Central memory CD8-positive, alpha-beta T cell (primary cell): Measurements from ENCODE around the gene NRN1.
"Not testable (repeated sequence)": the region's sequence is repeated elsewhere in the genome, so short reads cannot be mapped to it uniquely, and the experiment has no call there.

Source experiments
- ATAC-seq: fragments of 150-1000 bp; cut with Tn5 transposase; replicated peaks from 2 replicates; pipeline ENCODE4 v1.10.0; 2022; ENCODE audit warnings: mild to moderate bottlenecking, moderate FRiP score, moderate number of reproducible peaks; ENCODE audit not compliant: poor library complexity, severe bottlenecking; ENCODE audit errors: extremely low read depth
- DNase-seq, 2 donors: peaks; one replicate each; pipeline ENCODE4 v3.0.0; 2021; ENCODE audit warnings: low spot score in 2 of 2
- H3K27ac Mint-ChIP-seq: one replicate; pipeline ENCODE4 v1.8.0; 2022; ENCODE audit warnings: low read depth, mild to moderate bottlenecking, moderate library complexity, mixed read lengths
- H3K27me3 Mint-ChIP-seq: one replicate; pipeline ENCODE4 v1.8.0; 2022; ENCODE audit warnings: mixed read lengths
- H3K36me3 Mint-ChIP-seq: one replicate; pipeline ENCODE4 v1.8.0; 2022; ENCODE audit warnings: mild to moderate bottlenecking, moderate library complexity, mixed read lengths; ENCODE audit not compliant: insufficient read depth
- H3K4me1 Mint-ChIP-seq: one replicate; pipeline ENCODE4 v1.8.0; 2022; ENCODE audit warnings: mixed read lengths
- H3K4me3 Mint-ChIP-seq: one replicate; pipeline ENCODE4 v1.8.0; 2022; ENCODE audit warnings: mild to moderate bottlenecking, moderate library complexity, mixed read lengths
- H3K9me3 Mint-ChIP-seq: one replicate; pipeline ENCODE4 v1.8.0; 2022; ENCODE audit warnings: mixed read lengths

The NRN1 gene

GRCh38 chr6:6006428-6007365 lies at the start of gene NRN1:
NRN1 (minus strand) TSS chr6:6006925; CDS start chr6:6006749, 176 bp downstream.
- ATAC-seq = no peak
- Mint-ChIP-seq H3K27me3 (peaks cover 81% of the 10 kb centered on the region), H3K4me3 (peak within 1 kb of the TSS; percentile 69), H3K4me1 (peaks cover 56% of the 10 kb centered on the region), H3K27ac (peak within 1 kb of the TSS; percentile 91), H3K36me3 (peaks cover 52% of the 10 kb centered on the region), H3K9me3 (peaks cover 18% of the 10 kb centered on the region)
- DNase-seq = no peak

DNA sequence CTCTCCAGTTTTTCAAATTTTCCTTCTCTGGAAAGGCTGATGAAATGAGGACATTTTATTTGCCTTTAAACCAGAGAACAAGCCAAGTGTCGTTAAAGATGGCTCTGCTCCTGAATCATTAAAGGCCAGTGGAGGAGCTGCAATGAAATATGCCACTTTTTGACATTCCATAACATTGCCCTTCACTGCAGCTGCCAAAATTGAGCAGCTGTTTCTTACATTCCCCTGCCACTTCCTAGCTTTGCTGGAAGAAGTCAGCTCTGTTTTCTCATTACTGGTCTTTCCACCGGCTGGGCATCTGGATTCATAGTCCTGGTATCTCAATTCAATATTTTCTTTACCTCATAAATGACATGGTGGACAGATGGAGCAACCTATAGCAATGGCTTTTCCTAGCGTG lies 45.5 kb upstream of the NRN1 start:
- Mint-ChIP-seq H3K36me3 (no peaks in the 10 kb centered on the region), H3K4me1 (no peaks in the 10 kb centered on the region), H3K27ac (no peak overlapping the region), H3K4me3 (no peak overlapping the region), H3K9me3 (no peaks in the 10 kb centered on the region), H3K27me3 (peaks cover 82% of the 10 kb centered on the region)
- DNase-seq (no peak), ATAC-seq (no peak)

DNA sequence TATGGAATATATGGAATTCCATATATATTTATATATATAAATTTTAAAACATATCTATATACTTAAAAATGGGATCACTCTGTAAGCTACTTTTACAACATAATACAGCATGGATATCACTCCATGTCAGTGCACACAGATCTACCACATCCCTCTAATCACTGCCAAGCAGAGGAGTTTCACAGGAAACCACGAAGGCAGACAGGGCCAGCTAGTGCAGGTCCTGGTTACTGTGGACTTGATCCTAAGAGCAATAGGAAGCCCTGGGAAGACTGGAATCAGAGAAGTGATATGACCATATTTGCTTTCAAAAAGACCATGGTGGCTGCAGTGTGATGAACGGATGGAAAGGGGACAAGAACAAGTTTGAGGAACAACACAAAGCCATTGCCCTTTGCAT lies 40.0 kb upstream of the NRN1 start:
- ATAC-seq = no peak
- H3K27me3 Mint-ChIP-seq = peaks cover 57% of the 10 kb centered on the region

GRCh38 chr6:6039946-6040509 lies 33.3 kb upstream of the NRN1 start:
- Mint-ChIP-seq H3K36me3 (no peaks in the 10 kb centered on the region), H3K4me1 (peaks cover 5% of the 10 kb centered on the region), H3K27ac (no peak overlapping the region), H3K4me3 (no peak overlapping the region), H3K9me3 (no peaks in the 10 kb centered on the region), H3K27me3 (peaks cover 48% of the 10 kb centered on the region)
- ATAC-seq (no peak), DNase-seq (no peak)

More for the DNA sequence above, 40.0 kb upstream of the NRN1 start:
- peaks cover 1% of the 10 kb centered on the region for H3K36me3 Mint-ChIP-seq
- H3K4me1 Mint-ChIP-seq = no peaks in the 10 kb centered on the region
- no peak overlapping the region for H3K27ac Mint-ChIP-seq
- no peak for DNase-seq
- no peaks in the 10 kb centered on the region for H3K9me3 Mint-ChIP-seq
- H3K4me3 Mint-ChIP-seq = no peak overlapping the region

GRCh38 chr6:6037179-6037578 lies 30.5 kb upstream of the NRN1 start:
- DNase-seq (no peak), ATAC-seq (no peak)
- Mint-ChIP-seq H3K9me3 (no peaks in the 10 kb centered on the region), H3K27ac (no peak overlapping the region), H3K4me1 (peaks cover 5% of the 10 kb centered on the region), H3K36me3 (no peaks in the 10 kb centered on the region), H3K27me3 (peaks cover 34% of the 10 kb centered on the region), H3K4me3 (no peak overlapping the region)

GRCh38 chr6:6033858-6034257 lies 27.1 kb upstream of the NRN1 start:
- H3K27me3 Mint-ChIP-seq = peaks cover 45% of the 10 kb centered on the region
- no peak overlapping the region for H3K4me3 Mint-ChIP-seq
- DNase-seq (no peak), ATAC-seq (no peak)
- H3K27ac Mint-ChIP-seq = no peak overlapping the region
- H3K9me3 Mint-ChIP-seq = no peaks in the 10 kb centered on the region
- H3K4me1 Mint-ChIP-seq = no peaks in the 10 kb centered on the region
- no peaks in the 10 kb centered on the region for H3K36me3 Mint-ChIP-seq

DNA sequence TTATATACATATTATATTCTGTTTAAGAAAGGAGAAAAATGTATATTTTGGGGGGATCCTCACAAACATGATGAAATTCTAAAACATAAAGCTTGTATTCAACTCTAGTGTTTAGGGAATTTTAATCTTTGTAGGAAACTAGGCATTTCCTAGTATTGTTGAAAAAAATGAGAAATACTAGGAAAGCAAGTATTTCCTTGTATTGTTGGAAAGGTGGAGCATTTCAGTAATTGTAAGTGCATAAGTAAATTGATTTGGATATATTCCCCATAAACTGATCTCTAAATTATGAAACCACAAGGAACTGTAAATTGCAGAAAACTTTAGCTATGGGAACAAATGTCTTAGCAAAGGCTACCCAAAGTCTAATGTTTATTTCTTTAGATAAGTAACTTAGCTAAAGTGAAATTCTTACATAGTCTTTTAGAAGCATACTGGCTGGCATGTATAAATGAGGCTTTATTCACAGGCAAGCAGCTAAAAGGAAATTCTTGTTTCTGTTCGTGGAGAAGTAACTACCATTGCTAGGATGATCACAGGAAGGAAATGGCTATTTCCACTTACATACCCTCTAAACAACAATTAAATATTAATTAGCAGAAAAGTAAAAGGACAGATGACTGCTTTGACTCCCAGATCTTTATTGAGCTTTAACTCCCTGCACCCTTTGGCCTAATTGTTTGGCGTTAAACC lies 19.9 kb upstream of the NRN1 start:
- no peaks in the 10 kb centered on the region for H3K9me3 Mint-ChIP-seq
- no peaks in the 10 kb centered on the region for H3K4me1 Mint-ChIP-seq
- H3K27me3 Mint-ChIP-seq = peaks cover 99% of the 10 kb centered on the region
- no peaks in the 10 kb centered on the region for H3K36me3 Mint-ChIP-seq
- no peak overlapping the region for H3K4me3 Mint-ChIP-seq
- DNase-seq (no peak), ATAC-seq (no peak)
- H3K27ac Mint-ChIP-seq = no peak overlapping the region

DNA sequence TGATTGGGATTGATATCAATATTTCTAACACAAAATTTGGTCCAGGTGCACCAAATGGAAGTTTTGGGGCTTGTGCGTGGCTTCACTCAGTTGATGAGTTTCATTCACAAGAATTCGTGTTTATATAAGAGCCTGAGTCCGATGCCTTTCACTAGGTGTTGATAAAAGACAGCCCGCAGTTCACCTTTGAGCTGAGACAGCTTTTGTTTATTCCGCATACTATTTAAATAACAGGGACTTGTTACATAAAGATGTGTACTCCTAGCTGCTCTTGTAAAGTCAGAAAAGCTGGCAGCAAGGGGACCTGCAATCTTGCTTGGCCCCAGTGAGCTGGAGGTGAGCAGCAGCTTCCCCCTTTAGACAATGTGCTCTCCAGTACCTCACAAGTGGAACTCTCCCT lies 19.0 kb upstream of the NRN1 start:
- Mint-ChIP-seq H3K27ac (no peak overlapping the region), H3K9me3 (no peaks in the 10 kb centered on the region), H3K27me3 (peaks cover 99% of the 10 kb centered on the region), H3K4me3 (no peak overlapping the region), H3K4me1 (no peaks in the 10 kb centered on the region), H3K36me3 (no peaks in the 10 kb centered on the region)
- DNase-seq = no peak
- ATAC-seq = no peak

DNA sequence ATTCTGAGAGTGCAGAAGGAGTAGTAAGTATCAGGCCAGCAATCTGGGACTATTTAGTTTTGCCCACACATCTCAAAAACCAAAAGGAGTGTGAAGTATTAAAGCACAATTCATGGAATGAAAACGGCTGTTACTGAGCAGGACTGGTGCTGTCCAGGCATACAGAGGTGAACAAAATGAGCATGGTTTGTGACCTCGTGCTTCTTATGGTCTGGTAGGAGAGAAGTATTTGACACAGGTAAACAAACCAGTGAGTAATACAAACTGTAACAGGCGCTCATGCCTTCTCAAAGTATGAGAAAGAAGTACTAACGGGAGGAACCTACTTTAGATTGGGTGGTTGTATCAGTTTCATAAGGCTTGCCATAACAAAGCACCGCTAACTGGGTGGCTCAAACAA lies 17.5 kb upstream of the NRN1 start:
- H3K36me3 Mint-ChIP-seq = no peaks in the 10 kb centered on the region

GRCh38 chr6:6022841-6023240 lies 16.1 kb upstream of the NRN1 start:
- not testable (repeated sequence) for H3K9me3 Mint-ChIP-seq, ATAC-seq, H3K27ac Mint-ChIP-seq, H3K4me3 Mint-ChIP-seq, H3K36me3 Mint-ChIP-seq, DNase-seq, H3K4me1 Mint-ChIP-seq
- H3K27me3 Mint-ChIP-seq = peaks cover 99% of the 10 kb centered on the region

More for the DNA sequence above, 17.5 kb upstream of the NRN1 start:
- no peak overlapping the region for H3K4me3 Mint-ChIP-seq
- H3K27me3 Mint-ChIP-seq = peaks cover 99% of the 10 kb centered on the region
- DNase-seq (no peak), ATAC-seq (no peak)
- no peaks in the 10 kb centered on the region for H3K4me1 Mint-ChIP-seq
- no peak overlapping the region for H3K27ac Mint-ChIP-seq
- no peaks in the 10 kb centered on the region for H3K9me3 Mint-ChIP-seq

DNA sequence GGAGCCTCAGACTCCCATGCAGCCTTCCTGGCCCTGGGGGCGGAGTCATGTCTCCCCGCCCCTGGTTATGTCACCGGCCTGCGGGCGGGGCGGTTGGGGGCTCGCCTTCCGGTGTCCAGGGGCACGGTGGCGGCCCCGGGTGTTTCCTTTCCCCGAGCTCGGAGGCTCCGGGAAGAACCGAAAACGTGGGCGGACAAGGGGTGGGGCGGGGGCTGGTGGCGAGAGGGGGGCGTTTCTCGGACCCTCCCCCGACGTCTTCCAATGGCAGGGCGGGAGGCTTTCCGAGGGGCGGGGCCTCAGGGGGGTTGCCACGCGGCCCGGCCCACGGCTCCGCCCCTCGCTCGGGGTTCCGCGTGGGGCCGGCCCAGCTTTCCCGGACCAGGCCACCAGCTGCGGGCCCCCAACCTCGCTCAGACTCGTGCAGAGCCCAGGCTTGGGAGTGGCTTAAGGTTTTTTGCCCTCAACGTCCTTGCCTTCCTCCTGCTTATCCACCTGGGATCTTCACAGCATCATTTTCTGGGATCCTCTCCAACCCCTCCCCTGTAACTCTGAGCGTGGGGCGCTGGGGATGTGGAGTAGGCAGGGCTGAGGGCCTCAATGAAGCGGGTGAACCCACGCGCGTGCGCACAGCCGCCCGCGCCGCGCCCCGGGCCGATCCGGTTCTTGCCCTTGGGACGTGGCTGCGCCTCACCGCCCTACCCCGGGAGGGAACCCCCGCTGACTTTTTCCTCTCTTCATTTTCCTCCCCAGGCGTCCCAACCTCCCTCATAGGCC lies 2.1 kb upstream of the NRN1 start:
- H3K27me3 Mint-ChIP-seq = peaks cover 80% of the 10 kb centered on the region
- H3K4me1 Mint-ChIP-seq = peaks cover 49% of the 10 kb centered on the region

GRCh38 chr6:6008089-6008647 lies 1.4 kb upstream of the NRN1 start:
- Mint-ChIP-seq H3K36me3 (peaks cover 38% of the 10 kb centered on the region), H3K27me3 (peaks cover 80% of the 10 kb centered on the region), H3K27ac (no peak overlapping the region), H3K4me3 (peak overlapping the region; percentile 69), H3K9me3 (peaks cover 18% of the 10 kb centered on the region), H3K4me1 (peaks cover 50% of the 10 kb centered on the region)
- DNase-seq = no peak
- peak; percentile 13 for ATAC-seq

More for the DNA sequence above, 2.1 kb upstream of the NRN1 start:
- H3K36me3 Mint-ChIP-seq = peaks cover 33% of the 10 kb centered on the region
- H3K4me3 Mint-ChIP-seq = peak overlapping the region; percentile 69
- no peak for ATAC-seq
- no peak overlapping the region for H3K27ac Mint-ChIP-seq
- peaks cover 18% of the 10 kb centered on the region for H3K9me3 Mint-ChIP-seq
- no peak for DNase-seq
